Endodermal cell (in vitro differentiated cells): ENCODE measurements around the gene PLSCR3. TPM values are rescaled to one million over a fixed set of nuclear protein-coding genes. Genes with fewer than 3 reads are reported as not detected.

Experiments
- DNase-seq: peaks from one replicate; pipeline ENCODE4 v3.0.0-alpha.2; 2017
- H3K27ac ChIP-seq: 2 replicates; pipeline ENCODE4 v1.5.1; 2013; ENCODE audit warnings: mild to moderate bottlenecking, low read depth, low read length, moderate library complexity
- H3K27me3 ChIP-seq: 2 replicates; pipeline ENCODE4 v1.6.1; 2013; ENCODE audit warnings: mild to moderate bottlenecking, low read length, moderate library complexity; ENCODE audit not compliant: insufficient read depth, control insufficient read depth, poor library complexity, severe bottlenecking
- H3K36me3 ChIP-seq: 2 replicates; pipeline ENCODE4 v1.7.0; 2013; ENCODE audit warnings: mild to moderate bottlenecking, low read length, moderate library complexity; ENCODE audit not compliant: control insufficient read depth, insufficient read depth
- H3K4me1 ChIP-seq: one replicate; pipeline ENCODE4 v1.7.0; 2013; ENCODE audit warnings: low read length; ENCODE audit not compliant: control insufficient read depth, insufficient read depth
- H3K4me3 ChIP-seq: 2 replicates; pipeline ENCODE4 v1.5.1; 2013; ENCODE audit warnings: mild to moderate bottlenecking, low read length, moderate library complexity
- H3K9ac ChIP-seq: 2 replicates; pipeline ENCODE4 v1.6.1; 2013; ENCODE audit warnings: mild to moderate bottlenecking, low read length, moderate library complexity; ENCODE audit not compliant: poor library complexity, severe bottlenecking; ENCODE audit errors: extremely low read depth
- H3K9me3 ChIP-seq: 2 replicates; pipeline ENCODE4 v1.6.1; 2013; ENCODE audit warnings: mild to moderate bottlenecking, low read length, moderate library complexity; ENCODE audit not compliant: control insufficient read depth
- H3K27ac Mint-ChIP-seq: 2 replicates; pipeline ENCODE4 v1.8.0; 2020; ENCODE audit warnings: mixed read lengths
- H3K27me3 Mint-ChIP-seq: 2 replicates; pipeline ENCODE4 v1.8.0; 2021; ENCODE audit warnings: mild to moderate bottlenecking, mixed read lengths; ENCODE audit not compliant: insufficient read depth
- H3K36me3 Mint-ChIP-seq: 2 replicates; pipeline ENCODE4 v1.8.0; 2020; ENCODE audit warnings: low read depth, mixed read lengths
- H3K4me1 Mint-ChIP-seq: 2 replicates; pipeline ENCODE4 v1.8.0; 2020; ENCODE audit warnings: mixed read lengths
- H3K4me3 Mint-ChIP-seq: 2 replicates; pipeline ENCODE4 v1.8.0; 2020; ENCODE audit warnings: mild to moderate bottlenecking, moderate library complexity, mixed read lengths
- H3K9me3 Mint-ChIP-seq: 2 replicates; pipeline ENCODE4 v1.8.0; 2020; ENCODE audit warnings: mild to moderate bottlenecking, mixed read lengths
- CTCF ChIP-seq: fragments of 200-600 bp; sonication (generic); conservative IDR thresholded peaks from 2 replicates; pipeline ENCODE4 v1.5.0; 2021; ENCODE audit warnings: antibody characterized with exemption, mild to moderate bottlenecking
- WGBS, 2 experiments: methylation state at CpG; one replicate each; pipeline versions ENCODE4 v1.1.5 to v1.1.7; 2013; ENCODE audit warnings: missing lambda C conversion rate in 2 of 2, mixed read lengths in 1 of 2; ENCODE audit not compliant: insufficient coverage in 1 of 2, insufficient read length in 1 of 2; 5-methylcytosine and 5-hydroxymethylcytosine counted together
- total RNA-seq, 2 donors: library from RNA; stranded (reverse); fragmentation: NEBNext Ultra II Directional in 1 of 2; extraction: Animal tissue kit (Norgen Biotek cat#: 25700) in 1 of 2; gene quantifications; 2 replicates in 1 of 2; 3 replicates in 1 of 2; pipeline ENCODE4 v1.2.1, GENCODE V29; 2021

Gene PLSCR3
- total RNA-seq, 2 donors from 2014 or later, result 21.0 to 26.2 TPM

GRCh38 chr17:7414837-7415236 lies 20.5 kb upstream of the PLSCR3 start:
- Mint-ChIP-seq H3K4me3 (no peak overlapping the region), H3K4me1 (no peaks in the 10 kb centered on the region), H3K27ac (no peak overlapping the region), H3K36me3 (peaks cover 35% of the 10 kb centered on the region), H3K27me3 (no peaks in the 10 kb centered on the region), H3K9me3 (no peaks in the 10 kb centered on the region)
- TF ChIP-seq CTCF, result no peak
- no peak overlapping the region for H3K9ac ChIP-seq
- H3K4me1 ChIP-seq, result no peaks in the 10 kb centered on the region
- H3K4me3 ChIP-seq, result no peak overlapping the region
- H3K36me3 ChIP-seq, result peaks cover 31% of the 10 kb centered on the region
- no peak for DNase-seq
- no peaks in the 10 kb centered on the region for H3K27me3 ChIP-seq
- H3K9me3 ChIP-seq, result no peaks in the 10 kb centered on the region
- 87 to 88% methylated on average over 10 to 14 of the region's 14 CpGs for WGBS, 2 experiments
- H3K27ac ChIP-seq, result no peak overlapping the region

- no peaks in the 10 kb centered on the region for H3K9me3 Mint-ChIP-seq
- Histone ChIP-seq H3K27ac (no peak overlapping the region), H3K9me3 (no peaks in the 10 kb centered on the region), H3K27me3 (no peaks in the 10 kb centered on the region), H3K4me3 (no peak overlapping the region), H3K9ac (no peak overlapping the region), H3K36me3 (peaks cover 43% of the 10 kb centered on the region), H3K4me1 (no peaks in the 10 kb centered on the region)
- H3K4me1 Mint-ChIP-seq, result no peaks in the 10 kb centered on the region
- H3K36me3 Mint-ChIP-seq, result peaks cover 46% of the 10 kb centered on the region
- no peak overlapping the region for H3K27ac Mint-ChIP-seq
- no peak overlapping the region for H3K4me3 Mint-ChIP-seq
- WGBS, 2 experiments, result 88 to 90% methylated on average over 2 to 6 of the region's 6 CpGs
- no peak for DNase-seq
- peaks cover 8% of the 10 kb centered on the region for H3K27me3 Mint-ChIP-seq
- TF ChIP-seq CTCF, result no peak
Observed at GRCh38 chr17:7413346-7413985, 19.1 kb upstream of the PLSCR3 start.

GRCh38 chr17:7411427-7411750 lies 17.1 kb upstream of the PLSCR3 start:
- TF ChIP-seq CTCF, result no peak
- Histone ChIP-seq H3K4me3 (no peak overlapping the region), H3K27ac (no peak overlapping the region), H3K9me3 (no peaks in the 10 kb centered on the region), H3K9ac (no peak overlapping the region), H3K36me3 (peaks cover 34% of the 10 kb centered on the region), H3K27me3 (no peaks in the 10 kb centered on the region), H3K4me1 (no peaks in the 10 kb centered on the region)
- no peak for DNase-seq
- H3K27me3 Mint-ChIP-seq, result peaks cover 16% of the 10 kb centered on the region
- peaks cover 7% of the 10 kb centered on the region for H3K4me1 Mint-ChIP-seq
- no peak overlapping the region for H3K27ac Mint-ChIP-seq
- H3K9me3 Mint-ChIP-seq, result no peaks in the 10 kb centered on the region
- peaks cover 42% of the 10 kb centered on the region for H3K36me3 Mint-ChIP-seq
- H3K4me3 Mint-ChIP-seq, result no peak overlapping the region
- WGBS, 2 experiments, result 77 to 92% methylated on average over 2 to 8 of the region's 8 CpGs
